ENCODE measurements around the gene PDAP1.

- TF ChIP-seq EZH2phosphoT487 (IDR thresholded peaks at IDR 0.05; ENCODE audit: insufficient read depth, low read depth) = no peak
- no peak for TF ChIP-seq EZH2 (IDR thresholded peaks at IDR 0.05; ENCODE audit: insufficient read depth, poor library complexity, severe bottlenecking)
Measured at GRCh38 chr7:99369767-99370391, 38.5 kb downstream of the PDAP1 start.

Measured in GM23248 (cell line).